Epithelial cell of esophagus (primary cell): ENCODE measurements around the gene IL2RA.

Experiments used
- DNase-seq: peaks from one replicate; pipeline ENCODE4 v3.0.0; 2010; ENCODE audit warnings: low read depth
- H3K4me3 ChIP-seq: 2 replicates; pipeline ENCODE4 v1.5.1; 2011; ENCODE audit warnings: mild to moderate bottlenecking, low read length, control low read depth
- CTCF ChIP-seq: IDR thresholded peaks from 2 replicates; pipeline ENCODE4 v1.5.1; 2011; ENCODE audit warnings: low read depth, mild to moderate bottlenecking, low read length, control low read depth, inconsistent platforms; ENCODE audit not compliant: insufficient read depth; ENCODE audit errors: missing control alignments

Gene IL2RA

GRCh38 chr10:5983774-5984173 is 78.4 kb downstream of the IL2RA start:
- DNase-seq: no peak
- no peak overlapping the region for H3K4me3 ChIP-seq
- no peak for TF ChIP-seq CTCF

- TF ChIP-seq CTCF: no peak
These were observed 80.6 kb downstream of the IL2RA start for GRCh38 chr10:5981529-5981928.

GRCh38 chr10:5978230-5978489 is 84.0 kb downstream of the IL2RA start:
- TF ChIP-seq CTCF: no peak
- peak overlapping the region; percentile 24 for H3K4me3 ChIP-seq
- DNase-seq: no peak

More at GRCh38 chr10:5981529-5981928, 80.6 kb downstream of the IL2RA start:
- H3K4me3 ChIP-seq: no peak overlapping the region
- no peak for DNase-seq

- no peak for TF ChIP-seq CTCF
- peak; percentile 68 for DNase-seq
- H3K4me3 ChIP-seq: peak within 1 kb of the TSS; percentile 81
These were observed 84.5 kb downstream of the IL2RA start, which contains the start of gene IL15RA for GRCh38 chr10:5977471-5978229. TSS of gene IL15RA (minus strand) at chr10:5977543. CDS start at chr10:5977492, 51 bp downstream.

- peak overlapping the region; percentile 81 for H3K4me3 ChIP-seq
- TF ChIP-seq CTCF: no peak
- peak; percentile 43 for DNase-seq
These were observed 85.4 kb downstream of the IL2RA start for GRCh38 chr10:5976512-5977470.

- no peak for DNase-seq
- TF ChIP-seq CTCF: no peak
- no peak overlapping the region for H3K4me3 ChIP-seq
These were observed 86.3 kb downstream of the IL2RA start for GRCh38 chr10:5975641-5976473.
